ENCODE data around the gene SLC39A12. TPM values are rescaled to one million over a fixed set of nuclear protein-coding genes. Genes with fewer than 3 reads are reported as not detected.
"Not testable (repeated sequence)": the region's sequence is repeated elsewhere in the genome, so short reads cannot be mapped to it uniquely, and the experiment has no call there.

SLC39A12 gene
- polyA plus RNA-seq, 1 of the 3 experiments (the other 2 are of a cell fraction): not detected

GRCh38 chr10:17950726-17951125, 992 bp upstream of the SLC39A12 start (continued):
- no peak for TF ChIP-seq TAF1 (IDR thresholded peaks at IDR 0.05; ENCODE audit: borderline replicate concordance, low read depth, low read length)

- H2AFZ ChIP-seq (ENCODE audit: low read depth); DNase-seq; POLR2A ChIA-PET; H3K9me2 ChIP-seq; H3K36me3 ChIP-seq (replicated peaks in 1 of 2; ENCODE audit: control insufficient read depth in 1 of 2, insufficient read depth in 2 of 2, low read length in 1 of 2); H3K79me2 ChIP-seq (ENCODE audit: insufficient read depth); H3K27ac ChIP-seq (ENCODE audit: low read depth in 2 of 2, low read length in 1 of 2); H3K9me3 ChIP-seq; H4K20me1 ChIP-seq (ENCODE audit: insufficient read depth); H3F3A ChIP-seq (replicated peaks; ENCODE audit: insufficient read depth); H3K4me2 ChIP-seq; H3K4me1 ChIP-seq (ENCODE audit: control insufficient read depth in 1 of 2, insufficient read depth in 2 of 2, low read depth in 1 of 2, low read length in 1 of 2); H3K9ac ChIP-seq; H3K4me3 ChIP-seq (ENCODE audit: low read depth in 2 of 2, low read length in 1 of 2); H3K27me3 ChIP-seq (ENCODE audit: insufficient read depth): not testable (repeated sequence)
- CTCF ChIA-PET: interaction anchor here (1.3 kb wide), 1 partner anchor 27 kb away, joined by 3 read pairs; no protein-coding TSS in a partner anchor
- WGBS (ENCODE audit: low lambda C conversion rate): 78% methylated on average over 10 of the region's 10 CpGs
Observed at GRCh38 chr10:17954372-17954771, 2.7 kb downstream of the SLC39A12 start.

- Histone ChIP-seq H3K4me1 (ENCODE audit: control insufficient read depth in 1 of 2, insufficient read depth in 2 of 2, low read depth in 1 of 2, low read length in 1 of 2) (no peaks in the 10 kb centered on the region), H3K79me2 (ENCODE audit: insufficient read depth) (no peaks in the 10 kb centered on the region), H4K20me1 (ENCODE audit: insufficient read depth) (no peaks in the 10 kb centered on the region), H3K27me3 (ENCODE audit: insufficient read depth) (no peaks in the 10 kb centered on the region), H3F3A (replicated peaks; ENCODE audit: insufficient read depth) (no peaks in the 10 kb centered on the region), H3K9me3 (no peaks in the 10 kb centered on the region), H3K27ac (ENCODE audit: low read depth in 2 of 2, low read length in 1 of 2) (no peak overlapping the region), H3K4me3 (ENCODE audit: low read depth in 2 of 2, low read length in 1 of 2) (no peak overlapping the region), H3K9ac (no peak overlapping the region), H2AFZ (ENCODE audit: low read depth) (no peak overlapping the region), H3K9me2 (no peaks in the 10 kb centered on the region), H3K36me3 (replicated peaks in 1 of 2; ENCODE audit: control insufficient read depth in 1 of 2, insufficient read depth in 2 of 2, low read length in 1 of 2) (no peaks in the 10 kb centered on the region), H3K4me2 (no peak overlapping the region)
- ChIA-PET CTCF (no interaction called here), POLR2A (no interaction called here)
- DNase-seq: no peak
- TF ChIP-seq TAF1 (IDR thresholded peaks at IDR 0.05; ENCODE audit: borderline replicate concordance, low read depth, low read length) (no peak), REST (IDR thresholded peaks at IDR 0.05; ENCODE audit: low read depth, low read length) (no peak), USF1 (IDR thresholded peaks at IDR 0.05; ENCODE audit: borderline replicate concordance, low read depth) (no peak), IRF3 (IDR thresholded peaks at IDR 0.05; ENCODE audit: low read depth, low read length) (no peak)
- 66% methylated on average over 2 of the region's 2 CpGs for WGBS (ENCODE audit: low lambda C conversion rate)
Observed at GRCh38 chr10:17954861-17955260, 3.1 kb downstream of the SLC39A12 start.

Measured in SK-N-SH (cell line).